Astrocyte (in vitro differentiated cells and primary cell): Measurements from ENCODE around the gene EFNB3.

Experiments
- CTCF ChIP-seq: IDR thresholded peaks from 2 replicates; pipeline ENCODE4 v1.5.1; 2011; ENCODE audit warnings: low read depth, mild to moderate bottlenecking, inconsistent platforms, low read length, moderate library complexity; ENCODE audit not compliant: insufficient read depth
- EZH2 ChIP-seq: IDR thresholded peaks from 2 replicates; pipeline ENCODE4 v1.6.1; 2012; ENCODE audit warnings: mild to moderate bottlenecking, low read length, inconsistent platforms; ENCODE audit not compliant: insufficient read depth

- TF ChIP-seq CTCF = no peak
- TF ChIP-seq EZH2 = no peak
Observed at GRCh38 chr17:7740481-7741001, 35.5 kb downstream of the EFNB3 start.
